ENCODE results near the gene TRIM72. TPM values are rescaled to one million over a fixed set of nuclear protein-coding genes. Genes with fewer than 3 reads are reported as not detected.

The TRIM72 gene
- total RNA-seq, 3 donors from 2014 or later, result 0.02 TPM; not detected in 2

- Histone ChIP-seq H3K36me3 (ENCODE audit: low read depth) (no peaks in the 10 kb centered on the region), H3K4me1 (ENCODE audit: low read depth) (peaks cover 22% of the 10 kb centered on the region), H3K9me3 (no peaks in the 10 kb centered on the region), H3K4me3 (no peak overlapping the region)
- peak; percentile 14 for ATAC-seq
- DNase-seq, result peak in 1 of 3 donors; percentile 35
- intact Hi-C loops (cut with DNase I, micrococcal nuclease), result no loop called here
- no peak for TF ChIP-seq CTCF (IDR thresholded peaks at IDR 0.05)
Observed at GRCh38 chr16:31200821-31201568, 12.9 kb upstream of the TRIM72 start.

- DNase-seq (peak; percentile 80 to 87 (median 86)), ATAC-seq (peak; percentile 83)
- no peaks in the 10 kb centered on the region for H3K9me3 ChIP-seq
- intact Hi-C loops (cut with DNase I, micrococcal nuclease), result no loop called here
- H3K4me3 ChIP-seq, result peak overlapping the region; percentile 72
- TF ChIP-seq CTCF (IDR thresholded peaks at IDR 0.05), result no peak
- H3K36me3 ChIP-seq (ENCODE audit: low read depth), result no peaks in the 10 kb centered on the region
- H3K4me1 ChIP-seq (ENCODE audit: low read depth), result peaks cover 22% of the 10 kb centered on the region
Observed at GRCh38 chr16:31201582-31202413, 12.1 kb upstream of the TRIM72 start.

- peaks cover 22% of the 10 kb centered on the region for H3K4me1 ChIP-seq (ENCODE audit: low read depth)
- TF ChIP-seq CTCF (IDR thresholded peaks at IDR 0.05), result no peak
- peak; percentile 81 for ATAC-seq
Observed at GRCh38 chr16:31202414-31203375, 11.2 kb upstream of the TRIM72 start, which contains the start of gene PYCARD. Gene PYCARD, minus strand, starts transcription at chr16:31202760. Its CDS starts 70 bp downstream, at chr16:31202690.

GRCh38 chr16:31204871-31205666, 8.8 kb upstream of the TRIM72 start:
- DNase-seq, result no peak
- no peak for ATAC-seq
- intact Hi-C loops (cut with DNase I, micrococcal nuclease), result no loop called here
- H3K4me1 ChIP-seq (ENCODE audit: low read depth), result peaks cover 19% of the 10 kb centered on the region
- no peak for TF ChIP-seq CTCF (IDR thresholded peaks at IDR 0.05)
- no peaks in the 10 kb centered on the region for H3K36me3 ChIP-seq (ENCODE audit: low read depth)
- no peak overlapping the region for H3K4me3 ChIP-seq
- no peaks in the 10 kb centered on the region for H3K9me3 ChIP-seq

More at GRCh38 chr16:31202414-31203375, 11.2 kb upstream of the TRIM72 start, which contains the start of gene PYCARD:
- Histone ChIP-seq H3K36me3 (ENCODE audit: low read depth) (no peaks in the 10 kb centered on the region), H3K4me3 (peak within 1 kb of the TSS; percentile 72), H3K9me3 (no peaks in the 10 kb centered on the region)
- intact Hi-C loops (cut with DNase I, micrococcal nuclease), result no loop called here
- DNase-seq, result peak; percentile 79 to 88 (median 87)
